Neural progenitor cell (in vitro differentiated cells): ENCODE measurements around the gene APBB1.

Experiments
- EZH2 ChIP-seq: fragments of 200-600 bp; sonication (generic); IDR thresholded peaks from 2 replicates; pipeline ENCODE4 v1.6.1; 2017; ENCODE audit warnings: antibody characterized with exemption, mild to moderate bottlenecking, moderate library complexity
- EZH2phosphoT487 ChIP-seq: fragments of 200-600 bp; sonication (generic); IDR thresholded peaks from 2 replicates; pipeline ENCODE4 v1.6.1; 2017; ENCODE audit warnings: antibody characterized with exemption
- TF ChIP-seq, protein P1 (sequence below): fragments of 200-600 bp; sonication (generic); IDR thresholded peaks from 2 replicates; pipeline ENCODE4 v1.5.1; 2017; ENCODE audit warnings: antibody characterized with exemption, mild to moderate bottlenecking

DNA sequence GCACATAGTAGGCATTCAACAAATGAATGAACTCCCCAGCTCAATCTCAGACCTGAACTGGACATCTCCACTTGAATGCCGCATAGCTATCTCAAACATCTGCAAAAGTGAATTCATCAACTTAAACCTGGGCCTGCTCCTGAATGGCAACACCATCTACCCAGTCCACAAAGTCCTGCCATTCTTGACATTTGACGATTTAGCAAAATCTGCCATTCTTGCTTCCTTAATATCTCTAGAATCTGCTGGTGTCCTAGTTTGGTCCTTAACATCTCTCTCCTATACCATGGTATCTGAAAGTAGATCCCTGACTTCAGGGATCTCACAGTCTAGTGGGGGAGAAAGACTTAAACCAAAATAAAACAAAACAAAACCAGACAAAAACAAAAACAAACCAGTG is 34.3 kb upstream of the APBB1 start:
- TF ChIP-seq EZH2 (no peak), EZH2phosphoT487 (no peak)
- TF ChIP-seq, protein P1, sequence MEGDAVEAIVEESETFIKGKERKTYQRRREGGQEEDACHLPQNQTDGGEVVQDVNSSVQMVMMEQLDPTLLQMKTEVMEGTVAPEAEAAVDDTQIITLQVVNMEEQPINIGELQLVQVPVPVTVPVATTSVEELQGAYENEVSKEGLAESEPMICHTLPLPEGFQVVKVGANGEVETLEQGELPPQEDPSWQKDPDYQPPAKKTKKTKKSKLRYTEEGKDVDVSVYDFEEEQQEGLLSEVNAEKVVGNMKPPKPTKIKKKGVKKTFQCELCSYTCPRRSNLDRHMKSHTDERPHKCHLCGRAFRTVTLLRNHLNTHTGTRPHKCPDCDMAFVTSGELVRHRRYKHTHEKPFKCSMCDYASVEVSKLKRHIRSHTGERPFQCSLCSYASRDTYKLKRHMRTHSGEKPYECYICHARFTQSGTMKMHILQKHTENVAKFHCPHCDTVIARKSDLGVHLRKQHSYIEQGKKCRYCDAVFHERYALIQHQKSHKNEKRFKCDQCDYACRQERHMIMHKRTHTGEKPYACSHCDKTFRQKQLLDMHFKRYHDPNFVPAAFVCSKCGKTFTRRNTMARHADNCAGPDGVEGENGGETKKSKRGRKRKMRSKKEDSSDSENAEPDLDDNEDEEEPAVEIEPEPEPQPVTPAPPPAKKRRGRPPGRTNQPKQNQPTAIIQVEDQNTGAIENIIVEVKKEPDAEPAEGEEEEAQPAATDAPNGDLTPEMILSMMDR: no peak
